HepG2 (cell line): ENCODE measurements around the gene ATP9A. TPM values are rescaled to one million over a fixed set of nuclear protein-coding genes. Genes with fewer than 3 reads are reported as not detected.

Experiments
- ATF1 ChIP-seq: IDR thresholded peaks from 2 replicates; pipeline ENCODE4 v1.6.1; 2016; ENCODE audit warnings: mild to moderate bottlenecking, control low read depth
- ATRX ChIP-seq: sonication (generic); formaldehyde crosslinking; IDR thresholded peaks from 2 replicates; pipeline ENCODE4 v1.4.0; 2020; ENCODE audit warnings: missing genetic modification reagents, borderline replicate concordance
- BRCA1 ChIP-seq: sonication (generic); formaldehyde crosslinking; IDR thresholded peaks from 2 replicates; pipeline ENCODE4 v1.4.0; 2020; ENCODE audit warnings: missing genetic modification reagents
- CSRNP2 ChIP-seq: sonication (generic); formaldehyde crosslinking; conservative IDR thresholded peaks from 2 replicates; pipeline ENCODE4 v1.8.0; 2022; ENCODE audit warnings: low read depth, missing genetic modification reagents
- HCFC1 ChIP-seq: fragments of 150-350 bp; IDR thresholded peaks from 2 replicates; pipeline ENCODE4 v1.6.1; 2014; ENCODE audit warnings: low read depth, low read length
- IRX3 ChIP-seq: sonication (generic); formaldehyde crosslinking; IDR thresholded peaks from 2 replicates; pipeline ENCODE4 v1.8.1; 2023; ENCODE audit warnings: mild to moderate bottlenecking, low read depth, missing genetic modification reagents, borderline replicate concordance
- JUND ChIP-seq: sonication (generic); formaldehyde crosslinking; IDR thresholded peaks from 2 replicates; pipeline ENCODE4 v1.8.0; 2022; ENCODE audit warnings: mild to moderate bottlenecking, missing genetic modification reagents
- KAT7 ChIP-seq: IDR thresholded peaks from 2 replicates; pipeline ENCODE4 v1.6.1; 2018; ENCODE audit warnings: borderline replicate concordance, missing compliant biosample characterization
- KLF12 ChIP-seq: sonication (generic); formaldehyde crosslinking; IDR thresholded peaks from 2 replicates; pipeline ENCODE4 v1.4.0; 2020; ENCODE audit warnings: missing genetic modification reagents, borderline replicate concordance
- MEF2D ChIP-seq: sonication (generic); formaldehyde crosslinking; IDR thresholded peaks from 2 replicates; pipeline ENCODE4 v1.5.1; 2020; ENCODE audit warnings: mild to moderate bottlenecking, missing genetic modification reagents
- NFYB ChIP-seq: sonication (generic); formaldehyde crosslinking; IDR thresholded peaks from 2 replicates; pipeline ENCODE4 v1.4.0; 2020; ENCODE audit warnings: missing genetic modification reagents
- PCBP2 ChIP-seq: fragments of 200-400 bp; formaldehyde crosslinking; optimal IDR thresholded peaks from 2 replicates; pipeline ENCODE3; 2018; ENCODE audit warnings: low read length, low read depth; ENCODE audit not compliant: poor library complexity, severe bottlenecking
- PLSCR1 ChIP-seq: sonication (generic); formaldehyde crosslinking; IDR thresholded peaks from 2 replicates; pipeline ENCODE4 v1.5.0; 2020; ENCODE audit warnings: missing genetic modification reagents, mild to moderate bottlenecking, borderline replicate concordance
- SAP130 ChIP-seq: IDR thresholded peaks from 2 replicates; pipeline ENCODE4 v1.6.1; 2016; ENCODE audit warnings: low read depth
- TEF ChIP-seq: sonication (generic); formaldehyde crosslinking; IDR thresholded peaks from 2 replicates; pipeline ENCODE4 v1.5.0; 2020; ENCODE audit warnings: missing genetic modification reagents
- TFAP4 ChIP-seq: sonication (generic); IDR thresholded peaks from 2 replicates; pipeline ENCODE4 v1.6.1; 2016; ENCODE audit warnings: low read depth, borderline replicate concordance
- XBP1 ChIP-seq: sonication (generic); formaldehyde crosslinking; IDR thresholded peaks from 2 replicates; pipeline ENCODE4 v1.5.0; 2020; ENCODE audit warnings: missing genetic modification reagents
- ZBTB3 ChIP-seq: sonication (generic); formaldehyde crosslinking; IDR thresholded peaks from 2 replicates; pipeline ENCODE4 v1.4.0; 2020; ENCODE audit warnings: low read depth, mild to moderate bottlenecking, moderate library complexity, missing genetic modification reagents, borderline replicate concordance
- ZNF589 ChIP-seq: sonication (generic); formaldehyde crosslinking; conservative IDR thresholded peaks from 2 replicates; pipeline ENCODE4 v1.8.0; 2022; ENCODE audit warnings: mild to moderate bottlenecking, moderate library complexity, missing genetic modification reagents
- polyA plus RNA-seq, 8 experiments: library from polyadenylated mRNA; depleted of rRNA in 3 of 8; stranded (reverse) in 7 of 8; unstranded in 1 of 8; fragments of >200 nt; fragmentation: Illumina TruSeq in 4 of 8; extraction: Trizol in 4 of 8; gene quantifications; 2 replicates each; pipeline versions ENCODE4 v1.2.1 to v1.2.3, GENCODE V29; 2011 to 2016; ENCODE audit warnings: low read depth in 4 of 8, missing spikeins in 1 of 8, mixed read lengths in 1 of 8; ENCODE audit not compliant: insufficient read depth in 1 of 8
- total RNA-seq, 5 experiments: library from RNA; depleted of rRNA; stranded (reverse); fragments of >200 nt; fragmentation: Illumina TruSeq; extraction: Trizol; gene quantifications; 2 replicates each; pipeline ENCODE4 v1.2.3, GENCODE V29; 2016; ENCODE audit warnings: low read depth in 1 of 5
- TF ChIP-seq, protein P1 (sequence below): sonication (generic); formaldehyde crosslinking; IDR thresholded peaks from 2 replicates; pipeline ENCODE4 v1.8.0; 2022; ENCODE audit warnings: mild to moderate bottlenecking, missing genetic modification reagents
- TF ChIP-seq, protein P2 (sequence below), 2 experiments: IDR thresholded peaks; 2 replicates each; pipeline ENCODE4 v1.6.1; 2011 to 2012; ENCODE audit warnings: low read length in 2 of 2, borderline replicate concordance in 1 of 2, low read depth in 1 of 2, mild to moderate bottlenecking in 1 of 2, moderate library complexity in 1 of 2

The ATP9A gene
- total and polyA plus RNA-seq, 2 of the 13 experiments (the other 11 are each of a cell fraction or from before 2014, with no cell fraction given) = 11.8 to 18.5 TPM

- TF ChIP-seq ZBTB3 (CRISPR knock-in tag) = no peak
- no peak for TF ChIP-seq HCFC1
- no peak for TF ChIP-seq TFAP4
- no peak for TF ChIP-seq IRX3
- TF ChIP-seq JUND (CRISPR knock-in tag) = no peak
- TF ChIP-seq MEF2D (CRISPR knock-in tag) = 0 out of 2 replicates have a peak, but pooled peaks have one; percentile 7
- no peak for TF ChIP-seq TEF (CRISPR knock-in tag)
- TF ChIP-seq BRCA1 (CRISPR knock-in tag) = no peak
- TF ChIP-seq, protein P1, sequence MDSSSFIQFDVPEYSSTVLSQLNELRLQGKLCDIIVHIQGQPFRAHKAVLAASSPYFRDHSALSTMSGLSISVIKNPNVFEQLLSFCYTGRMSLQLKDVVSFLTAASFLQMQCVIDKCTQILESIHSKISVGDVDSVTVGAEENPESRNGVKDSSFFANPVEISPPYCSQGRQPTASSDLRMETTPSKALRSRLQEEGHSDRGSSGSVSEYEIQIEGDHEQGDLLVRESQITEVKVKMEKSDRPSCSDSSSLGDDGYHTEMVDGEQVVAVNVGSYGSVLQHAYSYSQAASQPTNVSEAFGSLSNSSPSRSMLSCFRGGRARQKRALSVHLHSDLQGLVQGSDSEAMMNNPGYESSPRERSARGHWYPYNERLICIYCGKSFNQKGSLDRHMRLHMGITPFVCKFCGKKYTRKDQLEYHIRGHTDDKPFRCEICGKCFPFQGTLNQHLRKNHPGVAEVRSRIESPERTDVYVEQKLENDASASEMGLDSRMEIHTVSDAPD (CRISPR knock-in tag) = no peak
- no peak for TF ChIP-seq SAP130 (CRISPR knock-in tag)
- TF ChIP-seq PLSCR1 (CRISPR knock-in tag) = no peak
- TF ChIP-seq NFYB = no peak
- TF ChIP-seq KLF12 (CRISPR knock-in tag) = no peak; the same call in 1 of the 2 replicates
- TF ChIP-seq KAT7 (CRISPR knock-in tag) = peak; percentile 48; the same call in 1 of the 2 replicates
- no peak for TF ChIP-seq XBP1 (CRISPR knock-in tag)
- no peak for TF ChIP-seq ZNF589 (CRISPR knock-in tag)
- TF ChIP-seq ATF1 = no peak
- no peak for TF ChIP-seq CSRNP2
- no peak for TF ChIP-seq PCBP2
- TF ChIP-seq, protein P2, sequence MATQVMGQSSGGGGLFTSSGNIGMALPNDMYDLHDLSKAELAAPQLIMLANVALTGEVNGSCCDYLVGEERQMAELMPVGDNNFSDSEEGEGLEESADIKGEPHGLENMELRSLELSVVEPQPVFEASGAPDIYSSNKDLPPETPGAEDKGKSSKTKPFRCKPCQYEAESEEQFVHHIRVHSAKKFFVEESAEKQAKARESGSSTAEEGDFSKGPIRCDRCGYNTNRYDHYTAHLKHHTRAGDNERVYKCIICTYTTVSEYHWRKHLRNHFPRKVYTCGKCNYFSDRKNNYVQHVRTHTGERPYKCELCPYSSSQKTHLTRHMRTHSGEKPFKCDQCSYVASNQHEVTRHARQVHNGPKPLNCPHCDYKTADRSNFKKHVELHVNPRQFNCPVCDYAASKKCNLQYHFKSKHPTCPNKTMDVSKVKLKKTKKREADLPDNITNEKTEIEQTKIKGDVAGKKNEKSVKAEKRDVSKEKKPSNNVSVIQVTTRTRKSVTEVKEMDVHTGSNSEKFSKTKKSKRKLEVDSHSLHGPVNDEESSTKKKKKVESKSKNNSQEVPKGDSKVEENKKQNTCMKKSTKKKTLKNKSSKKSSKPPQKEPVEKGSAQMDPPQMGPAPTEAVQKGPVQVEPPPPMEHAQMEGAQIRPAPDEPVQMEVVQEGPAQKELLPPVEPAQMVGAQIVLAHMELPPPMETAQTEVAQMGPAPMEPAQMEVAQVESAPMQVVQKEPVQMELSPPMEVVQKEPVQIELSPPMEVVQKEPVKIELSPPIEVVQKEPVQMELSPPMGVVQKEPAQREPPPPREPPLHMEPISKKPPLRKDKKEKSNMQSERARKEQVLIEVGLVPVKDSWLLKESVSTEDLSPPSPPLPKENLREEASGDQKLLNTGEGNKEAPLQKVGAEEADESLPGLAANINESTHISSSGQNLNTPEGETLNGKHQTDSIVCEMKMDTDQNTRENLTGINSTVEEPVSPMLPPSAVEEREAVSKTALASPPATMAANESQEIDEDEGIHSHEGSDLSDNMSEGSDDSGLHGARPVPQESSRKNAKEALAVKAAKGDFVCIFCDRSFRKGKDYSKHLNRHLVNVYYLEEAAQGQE (IDR thresholded peaks at IDR 0.05; ENCODE audit: borderline replicate concordance in 1 of 2, low read depth in 1 of 2, low read length in 2 of 2) = no peak
- TF ChIP-seq ATRX = no peak
Measured at GRCh38 chr20:51801122-51801822, 33.1 kb upstream of the ATP9A start (continued).
